Daoy (cell line): ENCODE data around the gene MDH2. TPM values are rescaled to one million over a fixed set of nuclear protein-coding genes. Genes with fewer than 3 reads are reported as not detected.
A peak's percentile ranks its signal among the peaks of the same experiment; 100 is the strongest.
"Not testable (repeated sequence)": the region's sequence is repeated elsewhere in the genome, so short reads cannot be mapped to it uniquely, and the experiment has no call there.

Source experiments
- DNase-seq: peaks from one replicate; pipeline ENCODE4 v3.0.0-alpha.2; 2015; ENCODE audit warnings: low read depth
- total RNA-seq: library from RNA; depleted of rRNA; stranded (reverse); fragments of >200 nt; shearing (Covaris generic); gene quantifications from 2 replicates; pipeline ENCODE4 v1.2.3, GENCODE V29; 2014; rRNA removed

The MDH2 gene
- total RNA-seq, 1 experiment from 2014 or later = 97.0 TPM

DNA sequence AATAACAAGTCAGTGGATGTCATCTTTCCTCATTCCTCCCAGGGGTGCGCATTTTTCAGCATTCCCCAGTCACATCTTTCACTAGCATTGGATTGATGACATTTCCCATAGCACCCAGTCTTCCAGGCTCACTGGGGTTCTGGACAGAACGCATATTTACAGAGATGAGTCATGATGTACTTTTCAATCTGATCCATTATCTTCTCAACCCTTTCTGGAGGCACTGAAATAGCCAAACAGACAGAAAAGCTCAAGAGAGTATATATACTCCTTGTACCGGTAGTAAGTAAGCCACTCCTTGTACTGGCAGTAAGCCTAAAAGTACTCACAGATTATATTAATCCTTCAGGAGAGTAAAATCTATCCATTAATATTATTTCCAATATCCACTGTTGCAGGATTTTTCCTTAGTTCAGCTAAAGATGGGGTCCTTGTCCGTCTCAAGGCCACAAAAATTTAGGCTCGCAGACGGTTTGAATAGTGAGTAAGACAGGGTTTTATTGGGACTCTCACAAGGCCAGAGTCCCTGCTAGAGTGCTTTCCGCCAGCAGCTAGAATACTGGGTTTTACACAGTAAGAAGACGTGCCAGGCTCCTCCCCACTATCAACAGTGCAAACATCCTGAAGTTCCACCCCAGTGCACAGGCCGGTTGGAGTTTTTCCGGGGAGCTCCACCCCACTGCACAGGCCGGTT is 60.8 kb downstream of the MDH2 start:
- DNase-seq = peak; percentile 59

DNA sequence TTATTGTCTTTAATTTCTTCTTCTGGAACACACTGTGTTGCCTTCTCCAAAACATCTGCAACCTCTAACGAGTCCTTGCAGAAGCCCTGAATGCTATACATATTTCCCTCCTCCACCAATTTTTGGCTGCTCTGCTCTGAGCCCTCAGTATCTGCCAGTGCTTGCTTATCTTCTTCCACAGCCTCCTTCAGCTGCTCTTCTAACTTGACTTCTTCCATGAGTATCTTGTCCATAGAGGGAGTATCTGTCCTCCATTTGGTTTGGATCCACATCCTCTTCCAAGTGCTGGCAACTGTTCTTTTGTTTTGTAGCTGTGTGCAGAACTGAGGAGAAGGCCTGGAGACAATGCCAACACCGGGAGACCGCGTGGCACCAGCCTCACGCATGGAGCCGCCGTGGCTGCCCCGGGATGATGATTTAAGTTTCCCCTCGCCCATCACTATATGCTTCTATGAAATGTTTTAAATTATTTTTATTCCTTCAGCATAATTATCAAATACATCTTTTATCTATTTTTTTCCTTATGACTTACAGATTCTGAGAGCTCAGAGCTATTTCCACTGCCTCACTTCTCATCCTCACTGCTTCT is 65.2 kb downstream of the MDH2 start:
- DNase-seq = not testable (repeated sequence)

DNA sequence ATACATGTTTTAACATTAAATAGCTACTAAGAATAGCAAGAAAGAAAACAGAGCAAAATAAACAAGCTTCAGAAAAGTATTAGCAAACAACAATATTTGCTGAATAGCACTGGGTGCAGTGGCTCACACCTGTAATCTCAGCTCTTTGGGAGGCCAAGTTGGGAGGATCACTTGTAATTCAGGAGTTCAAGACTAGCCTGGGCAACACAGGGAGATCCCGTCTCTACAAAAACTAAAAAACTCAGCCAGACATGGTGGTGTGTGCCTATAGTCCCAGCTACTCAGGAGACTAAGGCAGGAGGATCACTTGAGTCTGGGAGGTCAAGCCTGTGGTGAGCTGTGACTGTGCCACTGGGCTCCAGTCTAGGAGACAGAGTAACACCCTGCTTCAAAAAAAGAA is 66.8 kb downstream of the MDH2 start:
- not testable (repeated sequence) for DNase-seq

Other genes starting within 250 kb of the MDH2 start
- not detected in 2 replicates for gene CCL24, start 234.3 kb upstream of the MDH2 start, total RNA-seq
- gene RHBDD2, start 169.1 kb upstream of the MDH2 start, total RNA-seq = 17.3 and 24.0 TPM in 2 replicates
- 28.8 and 41.3 TPM in 2 replicates for gene POR, start 133.0 kb upstream of the MDH2 start, total RNA-seq
- 3.6 and 5.5 TPM in 2 replicates for gene TMEM120A, start 53.5 kb upstream of the MDH2 start, total RNA-seq
- gene STYXL1, start 106 bp upstream of the MDH2 start, total RNA-seq = 85.9 and 109 TPM in 2 replicates
- gene SRRM3, start 153.8 kb downstream of the MDH2 start, total RNA-seq = 0.29 and 1.8 TPM in 2 replicates